Immature natural killer cell (primary cell): Measurements from ENCODE around the gene LIMS4. TPM values are rescaled to one million over a fixed set of nuclear protein-coding genes. Genes with fewer than 3 reads are reported as not detected.
"Not testable (repeated sequence)": the region's sequence is repeated elsewhere in the genome, so short reads cannot be mapped to it uniquely, and the experiment has no call there.

Source experiments
- DNase-seq, 3 donors: peaks; one replicate each; pipeline ENCODE4 v3.0.0; 2022; ENCODE audit warnings: mixed read lengths in 1 of 3
- H3K27ac Mint-ChIP-seq, 6 donors: one replicate each; pipeline ENCODE4 v1.8.0; 2020; ENCODE audit warnings: mixed read lengths in 6 of 6, mild to moderate bottlenecking in 5 of 6, inconsistent platforms in 4 of 6, moderate library complexity in 3 of 6
- H3K27me3 Mint-ChIP-seq, 3 donors: one replicate each; pipeline ENCODE4 v1.8.0; 2020 to 2021; ENCODE audit warnings: low read depth in 3 of 3, mild to moderate bottlenecking in 3 of 3, mixed read lengths in 3 of 3, moderate library complexity in 3 of 3, inconsistent platforms in 1 of 3
- H3K36me3 Mint-ChIP-seq, 3 donors: one replicate each; pipeline ENCODE4 v1.8.0; 2020; ENCODE audit warnings: mixed read lengths in 3 of 3, inconsistent platforms in 2 of 3, mild to moderate bottlenecking in 2 of 3
- H3K4me1 Mint-ChIP-seq, 2 donors: one replicate each; pipeline ENCODE4 v1.8.0; 2020; ENCODE audit warnings: inconsistent platforms in 2 of 2, mild to moderate bottlenecking in 2 of 2, mixed read lengths in 2 of 2, moderate library complexity in 1 of 2
- H3K4me3 Mint-ChIP-seq, 5 donors: one replicate each; pipeline ENCODE4 v1.8.0; 2020; ENCODE audit warnings: mild to moderate bottlenecking in 5 of 5, mixed read lengths in 5 of 5, inconsistent platforms in 3 of 5, moderate library complexity in 3 of 5
- H3K9me3 Mint-ChIP-seq, 6 donors: one replicate each; pipeline ENCODE4 v1.8.0; 2020; ENCODE audit warnings: mild to moderate bottlenecking in 6 of 6, mixed read lengths in 6 of 6, inconsistent platforms in 4 of 6, moderate library complexity in 3 of 6
- polyA plus RNA-seq, 3 donors: library from polyadenylated mRNA; unstranded; fragments of 300-500 nt; fragmentation: Illumina TruSeq; gene quantifications; one replicate each; pipeline ENCODE4 v1.2.3, GENCODE V29; 2021

Gene LIMS4
- polyA plus RNA-seq, 3 donors from 2014 or later = 1.1 to 2.5 TPM; not detected in 1

DNA sequence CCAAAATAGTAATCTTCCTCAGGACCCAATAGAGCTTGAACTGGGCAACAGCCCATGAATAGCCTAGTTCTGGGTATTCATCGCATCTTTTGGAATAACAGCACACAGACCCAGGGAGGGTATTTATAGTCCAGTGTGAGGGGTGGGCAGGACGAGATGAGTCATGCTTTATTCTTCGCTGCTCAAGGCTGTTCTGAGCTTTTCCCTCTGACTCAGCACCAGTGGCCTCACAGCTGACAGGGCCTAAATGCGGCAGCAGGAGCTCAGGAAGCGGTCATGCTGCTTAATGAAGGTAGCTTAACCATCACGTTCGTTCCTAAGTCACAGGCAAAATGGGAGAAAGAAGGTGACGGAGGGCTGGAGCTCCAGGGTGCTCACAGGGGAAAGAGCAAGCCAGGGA, 7.3 kb downstream of the LIMS4 start:
- not testable (repeated sequence) for H3K4me3 Mint-ChIP-seq, H3K36me3 Mint-ChIP-seq, DNase-seq, H3K9me3 Mint-ChIP-seq, H3K27ac Mint-ChIP-seq, H3K27me3 Mint-ChIP-seq, H3K4me1 Mint-ChIP-seq

DNA sequence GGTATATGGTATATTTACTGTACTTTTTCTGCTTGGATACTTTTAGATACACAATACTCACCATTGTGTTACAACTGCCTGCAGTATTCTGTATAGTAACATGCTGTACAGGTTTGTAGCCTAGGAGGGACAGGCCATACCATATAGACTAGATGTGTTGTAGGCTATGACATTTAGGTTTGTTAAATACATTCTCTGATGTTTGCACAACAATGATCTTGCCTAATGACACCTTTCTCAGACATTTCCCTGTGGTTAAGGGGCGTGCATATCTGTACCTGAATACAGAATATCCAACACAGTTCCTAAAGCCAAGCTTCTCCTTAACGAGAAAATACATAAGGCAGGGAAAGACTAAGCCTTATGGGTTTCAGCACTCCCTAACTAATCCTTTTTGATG, 10.2 kb downstream of the LIMS4 start:
- H3K27ac Mint-ChIP-seq, H3K4me3 Mint-ChIP-seq, H3K36me3 Mint-ChIP-seq, H3K9me3 Mint-ChIP-seq, H3K27me3 Mint-ChIP-seq, H3K4me1 Mint-ChIP-seq, DNase-seq: not testable (repeated sequence)

DNA sequence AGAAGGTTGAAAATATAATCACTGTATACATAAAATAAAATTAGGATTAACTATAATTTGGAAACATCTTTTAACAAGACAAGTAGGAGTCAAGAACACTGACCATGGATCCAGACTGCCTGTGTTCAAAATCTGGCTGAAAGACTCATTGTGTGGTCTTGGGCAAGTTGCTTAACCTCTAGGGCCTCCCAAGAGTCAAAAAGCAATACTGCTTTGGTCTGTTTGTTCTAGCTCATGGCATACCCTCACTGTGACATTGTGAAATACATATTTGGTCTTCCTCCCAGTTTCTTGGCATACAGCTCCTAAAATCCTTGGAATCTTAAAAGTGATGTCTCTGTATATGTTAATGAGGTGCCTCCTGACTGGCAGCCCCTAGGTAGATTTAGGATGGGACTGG, 12.3 kb downstream of the LIMS4 start:
- not testable (repeated sequence) for H3K27ac Mint-ChIP-seq, H3K4me3 Mint-ChIP-seq, DNase-seq, H3K4me1 Mint-ChIP-seq, H3K9me3 Mint-ChIP-seq, H3K27me3 Mint-ChIP-seq, H3K36me3 Mint-ChIP-seq

DNA sequence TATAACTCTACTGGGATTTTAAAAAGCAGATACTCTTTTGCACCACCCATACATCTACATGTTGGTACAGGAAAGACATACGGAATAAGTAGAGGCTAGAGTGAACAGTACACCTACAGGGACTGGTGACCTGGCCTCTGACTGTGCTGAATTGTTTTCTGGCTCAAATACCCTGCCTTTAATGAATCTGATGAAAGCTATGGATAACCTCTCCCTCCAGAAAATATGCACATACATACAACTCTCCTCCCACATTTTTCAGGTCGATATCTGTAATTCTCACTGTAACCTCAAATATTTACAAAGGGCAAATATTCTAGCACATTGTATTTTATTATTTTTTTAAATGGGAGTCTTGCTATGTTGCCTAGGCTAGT, 15.4 kb downstream of the LIMS4 start:
- not testable (repeated sequence) for DNase-seq, H3K27ac Mint-ChIP-seq, H3K4me1 Mint-ChIP-seq, H3K27me3 Mint-ChIP-seq, H3K4me3 Mint-ChIP-seq, H3K9me3 Mint-ChIP-seq, H3K36me3 Mint-ChIP-seq

DNA sequence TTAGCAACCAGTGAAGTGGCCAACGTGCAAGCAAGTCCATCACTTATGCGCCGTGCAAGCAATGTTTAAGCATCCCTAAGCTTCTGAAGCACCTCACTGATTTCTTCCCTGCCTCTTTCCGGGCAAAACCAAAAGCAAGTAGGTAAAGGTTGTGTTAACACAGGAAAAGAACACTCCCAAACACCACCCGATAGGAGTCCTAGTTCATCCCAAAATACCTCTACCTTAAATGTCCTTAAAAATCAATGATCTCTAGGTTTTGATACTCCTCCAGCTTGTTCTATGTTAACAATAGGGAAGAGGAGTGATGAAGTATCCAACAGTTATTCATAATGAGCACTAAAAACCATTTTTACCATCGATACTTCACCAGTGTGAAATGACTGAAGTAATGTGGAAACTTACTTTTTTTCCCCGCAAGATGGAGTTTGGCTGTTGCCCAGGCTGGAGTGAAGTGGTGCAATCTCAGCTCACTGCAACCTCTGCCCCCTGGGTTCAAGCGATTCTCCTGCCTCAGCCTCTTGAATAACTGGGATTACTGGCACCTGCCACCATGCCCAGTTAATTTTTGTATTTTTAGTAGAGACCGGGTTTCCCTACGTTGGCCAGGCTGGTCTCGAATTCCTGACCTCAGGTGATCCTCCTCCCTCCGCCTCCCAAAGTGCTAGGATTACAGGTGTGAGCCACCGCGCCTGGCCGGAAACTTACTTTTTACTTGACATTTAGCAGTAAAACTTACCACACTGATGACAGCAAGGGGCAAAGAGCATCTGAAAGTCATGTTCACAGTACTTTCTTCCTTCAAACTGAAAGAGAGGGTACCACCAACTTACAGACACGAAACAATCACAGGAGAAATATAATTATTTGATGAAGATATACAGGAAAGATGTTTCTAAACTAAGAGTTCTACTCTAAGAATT, 16.1 kb downstream of the LIMS4 start:
- not testable (repeated sequence) for H3K27ac Mint-ChIP-seq, H3K4me3 Mint-ChIP-seq, H3K36me3 Mint-ChIP-seq, H3K4me1 Mint-ChIP-seq, DNase-seq, H3K9me3 Mint-ChIP-seq, H3K27me3 Mint-ChIP-seq

DNA sequence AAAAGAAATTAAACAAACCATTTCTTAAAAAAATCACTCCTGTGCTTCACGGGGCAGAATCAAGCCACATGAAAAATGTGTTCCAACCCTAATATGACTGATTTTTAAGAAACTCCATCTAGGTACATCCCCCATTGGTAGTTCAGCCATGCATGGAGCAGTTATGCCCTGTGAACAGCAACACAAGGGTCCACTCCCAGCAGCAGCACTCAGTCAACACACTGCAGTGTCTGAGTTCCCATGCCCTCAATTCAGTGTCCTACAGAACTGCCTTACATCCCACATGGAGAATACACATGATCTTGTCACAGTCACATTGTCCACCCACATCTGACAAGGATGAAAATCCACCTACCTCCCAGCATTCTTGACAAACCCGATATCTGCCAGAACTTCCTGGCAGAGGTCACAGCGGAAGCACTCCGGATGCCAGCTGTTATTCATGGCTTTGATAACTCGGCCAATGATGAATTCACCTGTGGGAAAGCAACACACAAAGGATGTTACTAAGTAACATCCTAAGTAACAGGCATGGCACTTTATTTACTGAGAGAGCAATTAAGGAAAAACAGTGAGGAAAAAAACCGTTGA, 17.4 kb downstream of the LIMS4 start:
- not testable (repeated sequence) for H3K4me3 Mint-ChIP-seq, H3K4me1 Mint-ChIP-seq, H3K9me3 Mint-ChIP-seq, H3K36me3 Mint-ChIP-seq, DNase-seq, H3K27me3 Mint-ChIP-seq, H3K27ac Mint-ChIP-seq

DNA sequence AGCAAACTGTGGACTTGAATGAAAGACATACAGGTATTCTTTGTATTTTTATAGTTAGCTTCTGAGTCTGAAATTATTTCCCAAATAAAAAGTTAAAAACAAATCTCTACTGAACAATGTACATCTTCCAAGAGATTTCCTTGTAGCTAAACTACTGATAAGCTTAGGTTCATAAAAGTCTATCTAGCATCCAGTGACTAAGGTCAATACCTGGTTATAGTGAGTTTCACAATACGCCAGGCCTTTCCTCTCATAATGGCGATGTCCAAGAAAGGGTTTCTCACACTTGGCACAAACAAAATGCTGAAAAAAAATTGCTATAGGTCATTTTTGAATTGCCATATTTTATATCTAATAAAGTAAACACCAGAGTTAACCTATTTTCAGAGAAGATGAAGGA, 21.7 kb downstream of the LIMS4 start:
- not testable (repeated sequence) for DNase-seq, H3K27ac Mint-ChIP-seq, H3K4me1 Mint-ChIP-seq, H3K36me3 Mint-ChIP-seq, H3K27me3 Mint-ChIP-seq, H3K9me3 Mint-ChIP-seq, H3K4me3 Mint-ChIP-seq

DNA sequence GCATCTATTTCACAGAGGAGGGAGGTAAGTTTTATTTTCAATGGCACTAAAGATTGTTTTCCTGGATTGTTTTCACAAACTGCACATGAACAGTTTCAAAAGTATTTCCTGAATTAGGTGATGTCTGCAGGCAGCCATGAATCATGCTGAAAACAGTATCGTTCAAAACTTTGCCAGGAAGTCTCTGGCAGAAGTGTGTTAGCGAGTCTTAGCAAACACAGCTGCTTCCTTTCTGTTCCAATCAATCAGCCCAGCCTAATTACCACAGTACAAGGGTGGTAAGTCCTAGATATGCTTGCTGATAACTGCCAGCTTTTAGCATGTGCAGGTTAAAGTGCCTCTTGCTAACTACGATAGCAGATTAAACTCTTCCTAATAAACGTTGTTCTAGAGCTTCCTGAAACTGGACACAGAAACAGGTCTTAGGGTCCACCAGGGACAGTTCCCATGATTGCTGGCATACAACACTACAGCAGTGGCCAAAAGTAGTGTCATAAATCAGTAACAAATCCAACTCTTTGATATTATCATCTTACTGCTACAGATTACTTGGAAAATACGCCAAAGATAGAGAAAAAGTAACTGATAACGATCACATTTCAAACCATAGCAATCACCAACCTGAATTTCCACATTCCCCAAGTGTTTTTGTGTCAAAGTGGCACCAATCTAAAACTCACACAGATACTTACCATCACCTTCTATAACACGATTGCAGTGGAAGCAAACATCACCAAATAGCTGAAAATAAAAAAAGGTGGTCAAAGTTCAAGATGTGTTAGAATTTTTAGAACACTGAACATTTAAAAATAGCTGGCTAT, 23.3 kb downstream of the LIMS4 start:
- H3K4me1 Mint-ChIP-seq, H3K27me3 Mint-ChIP-seq, DNase-seq, H3K9me3 Mint-ChIP-seq, H3K27ac Mint-ChIP-seq, H3K4me3 Mint-ChIP-seq, H3K36me3 Mint-ChIP-seq: not testable (repeated sequence)

DNA sequence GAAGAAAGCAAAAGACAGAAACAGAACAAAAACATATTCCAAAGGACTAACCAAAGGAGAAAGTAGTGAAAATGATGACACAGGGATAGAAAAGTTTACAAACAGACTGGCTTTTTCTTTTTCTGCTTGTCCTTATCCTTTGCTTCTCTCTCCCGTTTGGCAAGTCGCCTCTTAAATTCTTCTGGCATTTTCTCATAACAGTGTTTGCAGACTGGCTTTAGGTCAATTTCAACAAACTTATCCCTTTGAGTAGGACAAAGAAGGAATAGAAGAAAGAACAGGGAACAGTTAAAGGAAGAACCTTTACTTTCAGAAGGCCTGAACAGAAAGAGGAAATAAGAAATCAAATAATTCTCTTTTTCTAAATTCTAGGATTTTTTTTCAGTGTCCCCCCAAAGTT, 26.0 kb downstream of the LIMS4 start:
- H3K36me3 Mint-ChIP-seq, H3K4me3 Mint-ChIP-seq, H3K4me1 Mint-ChIP-seq: not testable (repeated sequence)

DNA sequence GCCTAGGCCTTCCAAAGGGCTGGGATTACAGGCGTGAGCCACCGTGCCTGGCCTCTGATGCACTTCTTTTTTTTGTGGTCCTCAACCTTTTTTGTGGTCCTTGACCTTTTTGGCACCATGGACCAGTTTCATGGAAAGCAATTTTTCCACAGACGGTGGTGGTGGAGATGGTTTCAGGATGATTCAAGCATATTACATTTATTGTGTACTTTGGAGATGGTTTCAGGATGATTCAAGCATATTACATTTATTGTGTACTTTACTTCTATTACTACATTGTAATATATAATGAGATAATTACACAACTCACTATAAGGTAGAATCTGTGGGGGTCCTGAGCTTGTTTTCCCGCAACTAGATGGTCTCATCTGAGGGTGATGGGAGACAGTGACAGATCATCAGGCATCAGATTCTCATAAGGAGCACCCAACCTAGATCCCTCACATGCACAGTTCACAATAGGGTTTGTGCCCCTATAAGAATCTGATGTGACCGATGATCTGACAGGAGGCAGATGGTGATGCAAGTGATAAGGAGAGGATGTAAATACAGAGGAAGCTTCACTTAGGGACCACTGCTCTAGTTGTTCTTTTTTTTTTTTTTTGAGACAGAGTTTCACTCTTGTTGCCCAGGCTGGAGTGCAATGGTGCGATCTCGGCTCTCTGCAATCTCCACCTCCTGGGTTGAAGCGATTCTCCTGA, 29.2 kb downstream of the LIMS4 start:
- not testable (repeated sequence) for H3K27ac Mint-ChIP-seq, DNase-seq, H3K4me1 Mint-ChIP-seq, H3K4me3 Mint-ChIP-seq, H3K9me3 Mint-ChIP-seq, H3K27me3 Mint-ChIP-seq, H3K36me3 Mint-ChIP-seq

More for the DNA sequence above, 26.0 kb downstream of the LIMS4 start:
- H3K27me3 Mint-ChIP-seq, H3K9me3 Mint-ChIP-seq, DNase-seq, H3K27ac Mint-ChIP-seq: not testable (repeated sequence)

DNA sequence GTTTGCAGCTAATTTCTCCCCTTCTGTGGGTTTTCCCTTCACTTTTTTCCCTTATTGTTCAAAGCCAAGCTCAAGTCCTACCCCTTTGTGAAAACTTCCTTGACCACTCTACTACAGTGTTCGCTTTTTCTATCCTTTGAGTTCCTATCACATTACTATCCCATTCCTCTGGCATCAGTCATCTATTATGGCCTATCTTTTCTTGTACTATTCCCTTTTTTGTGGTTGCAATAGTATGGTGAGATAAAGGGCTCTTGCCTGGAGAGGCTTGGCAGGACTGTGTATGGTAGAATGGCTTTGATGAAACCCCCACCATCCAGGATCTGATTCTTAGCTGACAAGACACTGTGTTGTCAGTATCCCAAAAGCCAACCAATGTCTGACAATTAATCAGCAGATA, 30.7 kb downstream of the LIMS4 start:
- H3K36me3 Mint-ChIP-seq, H3K4me1 Mint-ChIP-seq, H3K4me3 Mint-ChIP-seq, DNase-seq, H3K27me3 Mint-ChIP-seq, H3K9me3 Mint-ChIP-seq, H3K27ac Mint-ChIP-seq: not testable (repeated sequence)

DNA sequence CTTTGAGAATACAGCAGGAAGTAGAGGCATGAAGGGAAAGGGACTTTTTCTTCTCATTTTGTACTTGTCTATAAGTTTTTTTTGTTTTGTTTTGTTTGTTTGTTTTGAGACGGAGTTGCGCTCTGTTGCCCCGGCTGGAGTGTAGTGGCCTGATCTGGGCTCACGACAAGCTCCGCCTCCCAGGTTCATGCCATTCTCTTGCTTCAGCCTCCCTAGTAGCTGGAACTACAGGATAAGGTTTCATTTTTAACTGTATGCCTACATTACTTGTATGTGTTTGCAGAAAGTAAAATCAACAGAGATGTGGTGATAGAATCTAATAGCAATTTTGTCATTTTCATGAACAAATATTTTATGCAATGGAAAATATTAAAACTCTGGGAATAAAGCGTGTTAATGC, 38.1 kb downstream of the LIMS4 start:
- not testable (repeated sequence) for H3K9me3 Mint-ChIP-seq, H3K4me1 Mint-ChIP-seq, H3K4me3 Mint-ChIP-seq, H3K36me3 Mint-ChIP-seq, DNase-seq, H3K27me3 Mint-ChIP-seq, H3K27ac Mint-ChIP-seq

DNA sequence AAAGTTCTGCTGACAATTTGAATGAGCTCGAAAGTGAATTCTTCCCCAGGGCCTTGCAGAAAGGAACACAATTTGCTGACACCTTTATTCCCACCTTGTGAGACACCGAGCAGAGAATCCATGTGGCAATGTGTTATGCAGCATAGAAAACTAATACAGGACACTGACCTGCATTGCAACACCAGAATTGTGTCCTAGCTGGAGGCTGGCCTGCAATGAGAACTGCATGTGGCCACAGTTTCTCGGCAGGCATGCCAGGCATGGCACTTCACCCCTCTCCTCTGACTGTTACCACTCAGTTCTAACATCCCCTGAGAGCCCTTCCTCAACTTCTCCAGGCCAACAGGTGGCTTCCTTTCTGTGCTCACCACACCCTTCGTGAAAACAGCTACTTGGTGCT, 46.9 kb downstream of the LIMS4 start:
- not testable (repeated sequence) for H3K9me3 Mint-ChIP-seq, H3K4me1 Mint-ChIP-seq, H3K27me3 Mint-ChIP-seq, H3K27ac Mint-ChIP-seq, DNase-seq, H3K36me3 Mint-ChIP-seq, H3K4me3 Mint-ChIP-seq

DNA sequence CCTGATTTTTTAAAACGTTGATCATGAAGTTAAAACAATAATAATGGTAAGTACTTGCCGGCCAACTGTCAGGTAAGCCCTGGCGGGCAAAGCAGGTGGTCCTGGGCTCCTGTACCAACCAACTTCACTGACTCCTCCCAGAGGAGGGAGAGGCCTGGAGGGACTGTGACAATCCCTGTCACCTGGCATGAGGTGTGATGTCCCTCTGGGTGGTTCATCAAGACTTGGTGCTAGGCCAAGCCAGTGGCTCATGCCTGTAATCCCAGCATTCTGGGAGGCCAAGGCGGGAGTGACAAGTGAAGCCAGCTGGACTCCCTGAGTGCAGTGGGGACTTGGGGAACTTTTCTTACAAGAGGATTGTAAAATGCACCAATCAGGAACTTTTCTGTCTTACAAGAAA, 48.2 kb downstream of the LIMS4 start:
- DNase-seq, H3K27ac Mint-ChIP-seq, H3K4me3 Mint-ChIP-seq: not testable (repeated sequence)

More for the DNA sequence above, 48.2 kb downstream of the LIMS4 start:
- not testable (repeated sequence) for H3K9me3 Mint-ChIP-seq, H3K36me3 Mint-ChIP-seq, H3K4me1 Mint-ChIP-seq, H3K27me3 Mint-ChIP-seq
